Sciatic nerve (tissue), 2 donors: ENCODE measurements around the gene UBE2D3. TPM values are rescaled to one million over a fixed set of nuclear protein-coding genes. Genes with fewer than 3 reads are reported as not detected.
"Not testable (repeated sequence)": the region's sequence is repeated elsewhere in the genome, so short reads cannot be mapped to it uniquely, and the experiment has no call there.

Source experiments
- ATAC-seq: fragments of 200-7000 bp; cut with Tn5 transposase; one replicate; pipeline ENCODE4 v1.9.1; 2020; ENCODE audit warnings: mild to moderate bottlenecking, moderate library complexity
- DNase-seq: peaks from one replicate; pipeline ENCODE4 v3.0.0-alpha.2; 2020; ENCODE audit warnings: low spot score
- intact Hi-C: fragments of 100-400 bp; cut with DNase I; formaldehyde crosslinking; loops from one replicate; pipeline ENCODE4 v1.14.2; 2022
- total RNA-seq: library from RNA; stranded (reverse); fragmentation: NEBNext Ultra II Directional; extraction: Animal tissue kit (Norgen Biotek cat#: 25700); gene quantifications from one replicate; pipeline ENCODE4 v1.2.1, GENCODE V29; 2021
- donor health status: DM: no; HTN: no; CAD: no.
- donor health status: DM: no; HTN: no; CAD: no.

The UBE2D3 gene
- total RNA-seq: 278 TPM

- intact Hi-C loops: no loop called here
- ATAC-seq (peak; percentile 84), DNase-seq (peak; percentile 97)
Observed at GRCh38 chr4:102826890-102827673, at the start of gene UBE2D3. Gene UBE2D3 (minus strand): TSS chr4:102827551. CDS start chr4:102826508, 1,043 bp downstream.

- ATAC-seq (no peak), DNase-seq (no peak)
- intact Hi-C loops: no loop called here
Observed at GRCh38 chr4:102871772-102872171, 44.4 kb upstream of the UBE2D3 start.

- DNase-seq (no peak), ATAC-seq (no peak)
- intact Hi-C loops: no loop called here
Observed at GRCh38 chr4:102869569-102870197, 42.3 kb upstream of the UBE2D3 start.

- ATAC-seq (peak; percentile 97), DNase-seq (peak; percentile 94)
- intact Hi-C loops: no loop called here
Observed at GRCh38 chr4:102868781-102869568, 41.6 kb upstream of the UBE2D3 start, which contains the start of gene CISD2. Gene CISD2 (plus strand): TSS chr4:102868992. CDS start chr4:102869085, 93 bp downstream.

GRCh38 chr4:102868153-102868780 lies 40.9 kb upstream of the UBE2D3 start:
- ATAC-seq: peak; percentile 72
- intact Hi-C loops: no loop called here
- peak; percentile 65 for DNase-seq

GRCh38 chr4:102867278-102868152 lies 40.2 kb upstream of the UBE2D3 start:
- ATAC-seq: no peak
- no peak for DNase-seq
- intact Hi-C loops: no loop called here

GRCh38 chr4:102865327-102865726 lies 38.0 kb upstream of the UBE2D3 start:
- intact Hi-C loops, DNase-seq, ATAC-seq: not testable (repeated sequence)

- intact Hi-C loops: no loop called here
- ATAC-seq (peak; percentile 49), DNase-seq (no peak)
Observed at GRCh38 chr4:102862747-102863146, 35.4 kb upstream of the UBE2D3 start.

- no peak for DNase-seq
- ATAC-seq: no peak
- intact Hi-C loops: no loop called here
Observed at GRCh38 chr4:102862016-102862415, 34.7 kb upstream of the UBE2D3 start.

GRCh38 chr4:102860611-102861324 lies 33.4 kb upstream of the UBE2D3 start:
- DNase-seq (no peak), ATAC-seq (no peak)
- intact Hi-C loops: no loop called here

GRCh38 chr4:102858828-102859464 lies 31.6 kb upstream of the UBE2D3 start:
- no peak for ATAC-seq

GRCh38 chr4:102850370-102850769 lies 23.0 kb upstream of the UBE2D3 start:
- intact Hi-C loops: no loop called here
- ATAC-seq (no peak), DNase-seq (no peak)

More at GRCh38 chr4:102858828-102859464, 31.6 kb upstream of the UBE2D3 start:
- intact Hi-C loops: no loop called here
- no peak for DNase-seq

GRCh38 chr4:102849579-102850104 lies 22.3 kb upstream of the UBE2D3 start:
- intact Hi-C loops: no loop called here
- DNase-seq (no peak), ATAC-seq (no peak)

- no peak for ATAC-seq
- no peak for DNase-seq
- intact Hi-C loops: no loop called here
Observed at GRCh38 chr4:102847687-102848086, 20.3 kb upstream of the UBE2D3 start.

GRCh38 chr4:102843938-102844337 lies 16.6 kb upstream of the UBE2D3 start:
- DNase-seq (no peak), ATAC-seq (no peak)
- intact Hi-C loops: no loop called here

- intact Hi-C loops: no loop called here
- no peak for DNase-seq
- no peak for ATAC-seq
Observed at GRCh38 chr4:102843273-102843672, 15.9 kb upstream of the UBE2D3 start.

GRCh38 chr4:102842367-102842766 lies 15.0 kb upstream of the UBE2D3 start:
- ATAC-seq: no peak
- no peak for DNase-seq
- intact Hi-C loops: no loop called here
